Skeletal muscle tissue (tissue), 4 donors: ENCODE data around the gene COX7B. TPM values are rescaled to one million over a fixed set of nuclear protein-coding genes. Genes with fewer than 3 reads are reported as not detected.
A peak's percentile ranks its signal among the peaks of the same experiment; 100 is the strongest.
"Not testable (repeated sequence)": the region's sequence is repeated elsewhere in the genome, so short reads cannot be mapped to it uniquely, and the experiment has no call there.

Source experiments
- H3K27ac ChIP-seq: one replicate; pipeline ENCODE4 v1.7.0; 2013; ENCODE audit warnings: mild to moderate bottlenecking, low read depth, low read length, inconsistent platforms
- H3K27me3 ChIP-seq, 3 donors: one replicate each; pipeline ENCODE4 v1.7.0; 2013; ENCODE audit warnings: low read length in 3 of 3; ENCODE audit not compliant: control insufficient read depth in 3 of 3, insufficient read depth in 3 of 3
- H3K36me3 ChIP-seq, 3 donors: one replicate each; pipeline ENCODE4 v1.7.0; 2013; ENCODE audit warnings: low read length in 3 of 3; ENCODE audit not compliant: control insufficient read depth in 3 of 3, insufficient read depth in 3 of 3
- H3K4me1 ChIP-seq, 3 donors: one replicate each; pipeline ENCODE4 v1.7.0; 2013; ENCODE audit warnings: low read length in 3 of 3, mild to moderate bottlenecking in 3 of 3; ENCODE audit not compliant: control insufficient read depth in 3 of 3, insufficient read depth in 3 of 3
- H3K4me3 ChIP-seq, 3 donors: one replicate each; pipeline ENCODE4 v1.7.0; 2013; ENCODE audit warnings: low read length in 3 of 3
- H3K9ac ChIP-seq, 3 donors: one replicate each; pipeline ENCODE4 v1.7.0; 2013; ENCODE audit warnings: low read length in 3 of 3, mild to moderate bottlenecking in 3 of 3, moderate library complexity in 2 of 3, low read depth in 1 of 3
- H3K9me3 ChIP-seq, 3 donors: one replicate each; pipeline ENCODE4 v1.7.0; 2013; ENCODE audit warnings: low read length in 3 of 3; ENCODE audit not compliant: control insufficient read depth in 3 of 3
- total RNA-seq: library from RNA; depleted of rRNA; stranded (reverse); fragments of >200 nt; gene quantifications from one replicate; pipeline ENCODE4 v1.2.3, GENCODE V29; 2014
- donor health status: Osteomylitis.

Gene COX7B, protein sequence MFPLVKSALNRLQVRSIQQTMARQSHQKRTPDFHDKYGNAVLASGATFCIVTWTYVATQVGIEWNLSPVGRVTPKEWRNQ
- 319 TPM for total RNA-seq

DNA sequence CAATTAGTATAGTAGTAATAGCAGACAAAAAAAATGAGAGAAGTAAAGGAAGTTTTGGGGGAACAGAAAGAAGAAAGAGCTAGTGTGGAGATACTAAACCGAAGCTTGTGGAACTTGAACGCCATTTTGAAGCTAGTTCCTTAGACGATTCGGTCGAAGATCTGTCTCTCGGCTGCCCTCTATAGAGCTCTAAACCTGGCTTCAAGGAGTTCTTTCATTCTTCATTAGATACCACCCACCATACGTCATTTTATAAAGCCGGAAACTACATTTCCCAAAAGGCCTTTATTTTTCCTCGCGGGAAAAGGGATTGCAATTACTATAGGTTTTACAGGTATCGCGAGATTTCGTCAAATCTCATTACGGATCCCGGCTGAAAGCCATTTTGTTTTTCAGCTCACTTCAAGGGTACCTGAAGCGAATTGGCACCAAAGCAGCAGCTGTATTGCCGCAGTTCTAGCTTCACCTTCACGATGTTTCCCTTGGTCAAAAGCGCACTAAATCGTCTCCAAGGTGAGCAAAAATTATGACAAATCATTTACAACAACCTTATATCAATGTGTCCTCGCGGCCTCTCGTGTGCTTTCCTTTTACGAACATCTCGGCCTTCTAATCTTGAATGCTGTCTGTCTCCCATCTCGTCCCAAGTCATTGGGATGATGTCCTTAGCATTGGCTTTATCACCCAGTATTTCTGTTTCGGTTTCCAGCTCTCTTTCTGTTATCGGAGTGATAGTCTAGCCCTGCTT lies at the start of gene COX7B:
Gene COX7B (plus strand): TSS at position 388 of the 748 bp plus-strand sequence. CDS start 86 bp downstream, at position 474.
- peak within 1 kb of the TSS; percentile 88 for H3K27ac ChIP-seq
- peaks cover 0 to 7% (median 0%) of the 10 kb centered on the region in 3 donors for H3K36me3 ChIP-seq
- H3K4me1 ChIP-seq, result peaks cover 0 to 8% (median 0%) of the 10 kb centered on the region in 3 donors

GRCh38 chrX:77875372-77875771 lies 23.9 kb upstream of the COX7B start:
- Histone ChIP-seq H3K27ac (no peak overlapping the region), H3K27me3 (no peaks in the 10 kb centered on the region), H3K4me3 (no peak overlapping the region), H3K9ac (no peak overlapping the region), H3K4me1 (no peaks in the 10 kb centered on the region), H3K9me3 (no peaks in the 10 kb centered on the region), H3K36me3 (no peaks in the 10 kb centered on the region)

More for the DNA sequence above, at the start of gene COX7B:
- H3K9me3 ChIP-seq, result no peaks in the 10 kb centered on the region
- peak within 1 kb of the TSS; percentile 81 to 97 (median 82) for H3K9ac ChIP-seq
- H3K4me3 ChIP-seq, result peak within 1 kb of the TSS; percentile 67 to 95 (median 75)
- no peaks in the 10 kb centered on the region for H3K27me3 ChIP-seq

DNA sequence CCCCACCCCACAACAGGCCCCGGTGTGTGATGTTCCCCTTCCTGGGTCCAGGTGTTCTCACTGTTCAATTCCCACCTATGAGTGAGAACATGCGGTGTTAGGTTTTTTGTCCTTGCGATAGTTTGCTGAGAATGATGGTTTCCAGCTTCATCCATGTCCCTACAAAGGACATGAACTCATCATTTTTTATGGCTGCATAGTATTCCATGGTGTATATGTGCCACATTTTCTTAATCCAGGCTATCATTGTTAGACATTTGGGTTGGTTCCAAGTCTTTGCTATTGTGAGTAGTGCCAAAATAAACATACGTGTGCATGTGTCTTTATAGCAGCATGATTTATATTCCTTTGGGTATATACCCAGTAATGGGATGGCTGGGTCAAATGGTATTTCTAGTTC lies 17.9 kb upstream of the COX7B start:
- not testable (repeated sequence) for H3K27me3 ChIP-seq, H3K9me3 ChIP-seq, H3K4me1 ChIP-seq, H3K36me3 ChIP-seq, H3K4me3 ChIP-seq, H3K9ac ChIP-seq, H3K27ac ChIP-seq

GRCh38 chrX:77892887-77893286 lies 6.4 kb upstream of the COX7B start:
- H3K27me3 ChIP-seq, result no peaks in the 10 kb centered on the region
- no peaks in the 10 kb centered on the region for H3K36me3 ChIP-seq
- peaks cover 0 to 11% (median 8%) of the 10 kb centered on the region in 3 donors for H3K4me1 ChIP-seq
- no peak overlapping the region for H3K27ac ChIP-seq
- H3K4me3 ChIP-seq, result no peak overlapping the region
- H3K9ac ChIP-seq, result no peak overlapping the region
- H3K9me3 ChIP-seq, result no peaks in the 10 kb centered on the region

GRCh38 chrX:77893713-77894112 lies 5.6 kb upstream of the COX7B start:
- no peaks in the 10 kb centered on the region for H3K9me3 ChIP-seq
- no peaks in the 10 kb centered on the region for H3K27me3 ChIP-seq
- H3K36me3 ChIP-seq, result no peaks in the 10 kb centered on the region
- no peak overlapping the region for H3K27ac ChIP-seq
- peak overlapping the region in 1 of 3 donors; percentile 22 for H3K4me3 ChIP-seq
- peaks cover 0 to 11% (median 8%) of the 10 kb centered on the region in 3 donors for H3K4me1 ChIP-seq
- peak overlapping the region in 1 of 3 donors; percentile 2 for H3K9ac ChIP-seq

DNA sequence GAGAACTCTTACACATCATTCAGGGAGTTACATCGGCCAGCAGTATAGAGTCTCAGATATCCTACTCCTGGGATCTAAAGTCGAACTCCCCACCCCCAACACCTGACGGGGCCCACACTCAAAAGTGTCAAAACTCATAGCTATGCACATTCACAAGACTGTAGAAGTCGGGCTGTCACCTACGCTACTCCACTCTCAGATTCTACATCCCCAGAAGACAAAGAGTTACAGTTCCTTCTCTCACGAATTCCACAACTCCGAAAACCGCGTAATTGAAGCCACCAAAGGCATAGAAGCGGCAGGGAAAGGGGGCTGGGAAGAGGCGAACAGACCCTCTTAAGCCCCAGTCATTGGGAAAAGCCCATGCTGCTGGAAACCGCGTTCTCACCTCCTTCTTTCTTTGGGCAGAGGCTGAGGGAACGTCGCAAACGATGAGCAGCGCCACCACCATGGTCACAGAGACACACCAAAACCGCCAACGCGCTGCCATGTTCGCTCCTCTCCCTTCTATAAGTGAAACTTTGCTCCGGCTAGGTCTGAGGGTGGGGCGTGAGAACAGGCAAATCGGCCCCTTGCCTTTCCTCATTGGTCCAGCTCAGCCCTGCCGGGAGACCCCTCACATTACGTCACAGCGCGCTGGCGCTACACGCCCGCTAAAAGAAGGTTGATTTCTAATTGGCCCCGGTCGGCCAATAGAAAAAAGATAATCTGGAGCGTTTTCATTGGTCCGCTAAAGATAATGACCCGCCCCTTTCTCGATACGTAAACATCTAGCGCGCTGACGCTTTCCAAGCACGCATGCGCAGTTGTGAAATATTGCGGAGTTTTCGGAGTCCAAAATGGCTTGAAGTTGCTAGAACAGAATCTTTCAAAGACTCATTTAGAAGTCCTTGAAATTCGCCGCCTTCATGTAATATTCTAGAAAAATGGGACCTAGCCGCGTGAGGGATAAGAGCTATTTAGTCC lies 4.1 kb upstream of the COX7B start, which contains the start of gene MAGT1:
Gene MAGT1 (minus strand): TSS at position 515 of the 966 bp plus-strand sequence. CDS start 25 bp downstream, at position 490.
- Histone ChIP-seq H3K27me3 (no peaks in the 10 kb centered on the region), H3K4me3 (peak within 1 kb of the TSS; percentile 89 to 95 (median 91)), H3K36me3 (no peaks in the 10 kb centered on the region), H3K9ac (peak within 1 kb of the TSS; percentile 89 to 95 (median 93)), H3K9me3 (no peaks in the 10 kb centered on the region), H3K4me1 (peaks cover 0 to 11% (median 8%) of the 10 kb centered on the region in 3 donors), H3K27ac (peak within 1 kb of the TSS; percentile 94)

DNA sequence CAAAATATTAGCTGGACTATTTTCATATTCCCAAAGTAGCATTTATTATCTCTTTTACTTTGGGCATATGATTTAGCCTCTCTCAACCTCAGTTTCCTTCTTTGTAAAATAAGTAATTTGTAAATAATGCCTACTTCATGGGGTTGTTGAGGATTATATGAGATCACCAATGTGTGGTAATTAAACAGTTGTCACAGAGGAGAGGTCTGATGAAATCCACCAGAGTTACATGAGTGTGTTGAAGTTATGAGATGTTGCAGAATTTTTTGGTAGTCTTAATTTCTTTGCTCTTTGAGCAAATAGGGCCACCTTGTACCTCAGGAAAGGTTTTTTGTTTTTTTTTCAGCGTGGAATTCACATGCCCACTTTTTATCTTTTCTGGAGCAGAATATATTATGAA lies 1.4 kb downstream of the COX7B start:
- H3K4me1 ChIP-seq, result peaks cover 0 to 4% (median 0%) of the 10 kb centered on the region in 3 donors
- no peaks in the 10 kb centered on the region for H3K27me3 ChIP-seq
- peak overlapping the region; percentile 67 to 95 (median 75) for H3K4me3 ChIP-seq
- no peaks in the 10 kb centered on the region for H3K9me3 ChIP-seq
- H3K27ac ChIP-seq, result peak overlapping the region; percentile 88
- peak overlapping the region in 2 of 3 donors; percentile 81 to 82 for H3K9ac ChIP-seq
- peaks cover 0 to 12% (median 4%) of the 10 kb centered on the region in 3 donors for H3K36me3 ChIP-seq

DNA sequence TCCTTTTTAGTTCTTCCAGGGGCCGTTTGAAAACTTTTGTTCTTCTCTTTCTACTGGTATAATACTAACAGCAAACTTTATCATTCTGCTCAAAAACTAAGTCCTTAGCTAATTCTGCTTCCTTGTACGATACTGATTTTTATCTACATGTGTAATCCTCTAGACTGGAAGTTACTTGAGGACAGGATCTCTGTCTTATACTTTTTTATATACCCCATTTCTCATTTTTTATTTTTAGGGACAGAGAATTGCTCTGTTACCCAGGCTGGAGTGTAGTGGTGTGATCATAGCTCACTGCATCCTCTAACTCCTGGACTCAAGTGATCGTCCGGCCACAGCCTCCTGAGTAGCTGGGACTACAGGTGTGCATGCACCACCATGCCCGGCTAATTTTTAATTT lies 2.2 kb downstream of the COX7B start:
- H3K4me3 ChIP-seq, result peak overlapping the region in 1 of 3 donors; percentile 95
- no peak overlapping the region for H3K27ac ChIP-seq
- no peaks in the 10 kb centered on the region for H3K27me3 ChIP-seq
- no peaks in the 10 kb centered on the region for H3K9me3 ChIP-seq
- peaks cover 0 to 4% (median 0%) of the 10 kb centered on the region in 3 donors for H3K4me1 ChIP-seq
- H3K9ac ChIP-seq, result no peak overlapping the region
- peaks cover 0 to 12% (median 4%) of the 10 kb centered on the region in 3 donors for H3K36me3 ChIP-seq

- peak within 1 kb of the TSS; percentile 69 to 91 (median 87) for H3K4me3 ChIP-seq
- peak within 1 kb of the TSS; percentile 67 for H3K27ac ChIP-seq
These were observed 11.0 kb downstream of the COX7B start, which contains the start of gene ATP7A for GRCh38 chrX:77910108-77910840. Gene ATP7A (plus strand): TSS chrX:77910693. CDS start chrX:77971642, 60,949 bp downstream.

More at GRCh38 chrX:77910108-77910840, 11.0 kb downstream of the COX7B start, which contains the start of gene ATP7A:
- no peaks in the 10 kb centered on the region for H3K27me3 ChIP-seq
- peak within 1 kb of the TSS; percentile 80 to 95 (median 91) for H3K9ac ChIP-seq
- peaks cover 0 to 4% (median 3%) of the 10 kb centered on the region in 3 donors for H3K4me1 ChIP-seq
- H3K36me3 ChIP-seq, result no peaks in the 10 kb centered on the region
- H3K9me3 ChIP-seq, result no peaks in the 10 kb centered on the region
